Measurements from ENCODE around the gene BLVRA. TPM values are rescaled to one million over a fixed set of nuclear protein-coding genes. Genes with fewer than 3 reads are reported as not detected.
A peak's percentile ranks its signal among the peaks of the same experiment; 100 is the strongest.
"Not testable (repeated sequence)": the region's sequence is repeated elsewhere in the genome, so short reads cannot be mapped to it uniquely, and the experiment has no call there.

BLVRA gene
- polyA plus RNA-seq, 2 of the 4 experiments (the other 2 are of a cell fraction) = 68.5 to 85.4 TPM

GRCh38 chr7:43729924-43730248 lies 28.6 kb upstream of the BLVRA start:
- FAIRE-seq (no peak), ATAC-seq (no peak; a peak in 1 of 6 replicates), DNase-seq (ENCODE audit: low read depth in 1 of 2, low spot score in 1 of 2) (no peak)
- CTCF ChIA-PET = interaction anchor here (1.1 to 4.8 kb wide), 8 partner anchors 8 to 147 kb away, joined by 3 to 51 read pairs (median 8); partner anchors contain the start of gene STK17A
- Histone ChIP-seq H3K4me3 (peak overlapping the region; percentile 57), H3K4me2 (peak overlapping the region; percentile 78), H3K27ac (peak overlapping the region; percentile 85 to 98), H3K4me1 (peaks cover 7% of the 10 kb centered on the region; the same call in 2 of the 3 replicates), H3K9me3 (no peaks in the 10 kb centered on the region)
- 23% methylated on average over 4 of the region's 4 CpGs for WGBS (ENCODE audit: missing lambda C conversion rate)
- POLR2A ChIA-PET = interaction anchor here (0.5 to 2.0 kb wide), 12 partner anchors 13 to 147 kb away, joined by 3 to 36 read pairs (median 5); partner anchors contain the start of genes BLVRA and STK17A
- TF ChIP-seq POLR2AphosphoS2 (conservative IDR thresholded peaks at IDR 0.05; ENCODE audit: low read length) = no peak
- TF ChIP-seq MAZ (IDR thresholded peaks at IDR 0.05; ENCODE audit: borderline replicate concordance, low read depth, low read length) = no peak
- TF ChIP-seq MAFK (IDR thresholded peaks at IDR 0.05; ENCODE audit: partially characterized antibody) = no peak
- TF ChIP-seq TFCP2L1 (CRISPR knock-in tag; IDR thresholded peaks at IDR 0.05) = no peak
- TF ChIP-seq SMC3 (IDR thresholded peaks at IDR 0.05) = no peak
- no peak for TF ChIP-seq EP300 (IDR thresholded peaks at IDR 0.05)
- no peak for TF ChIP-seq CBX2 (IDR thresholded peaks at IDR 0.05; ENCODE audit: borderline replicate concordance, low read depth)
- no peak for TF ChIP-seq MAX (IDR thresholded peaks at IDR 0.05)
- TF ChIP-seq RNF2 (IDR thresholded peaks at IDR 0.05; ENCODE audit: borderline replicate concordance, low read depth) = no peak
- TF ChIP-seq KDM5A (IDR thresholded peaks at IDR 0.05) = no peak
- TF ChIP-seq USF2 (IDR thresholded peaks at IDR 0.05) = no peak
- TF ChIP-seq E2F6 (IDR thresholded peaks at IDR 0.05; ENCODE audit: borderline replicate concordance, low read depth) = no peak
- TF ChIP-seq NFE2L2 (conservative IDR thresholded peaks at IDR 0.05; ENCODE audit: low read length) = no peak
- TF ChIP-seq MYC (IDR thresholded peaks at IDR 0.05; ENCODE audit: borderline replicate concordance, low read length) = no peak

- DNase-seq (ENCODE audit: low read depth in 1 of 2, low spot score in 1 of 2); H3K27ac ChIP-seq; H3K4me3 ChIP-seq; FAIRE-seq; H3K4me2 ChIP-seq; H3K9me3 ChIP-seq; ATAC-seq: not testable (repeated sequence)
- POLR2A ChIA-PET = interaction anchor here (2.0 kb wide), 1 partner anchor 149 kb away, joined by 7 read pairs; the partner anchor contains the start of gene STK17A
- WGBS (ENCODE audit: missing lambda C conversion rate) = 72% methylated on average over 3 of the region's 3 CpGs
- CTCF ChIA-PET = interaction anchor here (1.3 to 4.8 kb wide), 2 partner anchors 60 to 107 kb away, joined by 3 to 51 read pairs; no protein-coding TSS in a partner anchor
- peaks cover 13% of the 10 kb centered on the region; the same call in 2 of the 3 replicates for H3K4me1 ChIP-seq
Observed at GRCh38 chr7:43731494-43731893, 27.0 kb upstream of the BLVRA start.

- ATAC-seq; POLR2A ChIA-PET; H3K27ac ChIP-seq; H3K9me3 ChIP-seq; FAIRE-seq; H3K4me3 ChIP-seq; DNase-seq (ENCODE audit: low read depth in 1 of 2, low spot score in 1 of 2); H3K4me2 ChIP-seq: not testable (repeated sequence)
- CTCF ChIA-PET = interaction anchor here (0.9 to 4.7 kb wide), 4 partner anchors 12 to 152 kb away, joined by 3 to 25 read pairs (median 4); partner anchors contain the start of gene STK17A
- peaks cover 14% of the 10 kb centered on the region; the same call in 2 of the 3 replicates for H3K4me1 ChIP-seq
- 82% methylated on average over 18 of the region's 18 CpGs for WGBS (ENCODE audit: missing lambda C conversion rate)
Observed at GRCh38 chr7:43734575-43735332, 23.7 kb upstream of the BLVRA start.

GRCh38 chr7:43735403-43735801 lies 23.1 kb upstream of the BLVRA start:
- 94% methylated on average over 1 of the region's 1 CpG for WGBS (ENCODE audit: missing lambda C conversion rate)
- H3K4me2 ChIP-seq = no peak overlapping the region
- POLR2A ChIA-PET = no interaction called here
- no peak for TF ChIP-seq ZFP36 (IDR thresholded peaks at IDR 0.05; ENCODE audit: borderline replicate concordance, partially characterized antibody)
- no peak for TF ChIP-seq FOSL2 (IDR thresholded peaks at IDR 0.05)
- TF ChIP-seq FOSL2 (CRISPR knock-in tag; IDR thresholded peaks at IDR 0.05) = no peak
- TF ChIP-seq BHLHE40 (IDR thresholded peaks at IDR 0.05; ENCODE audit: low read depth, low read length) = no peak
- no peak for TF ChIP-seq CTCF (IDR thresholded peaks at IDR 0.05)
- no peak for TF ChIP-seq EHMT2 (IDR thresholded peaks at IDR 0.05; ENCODE audit: low read depth)
- no peak for TF ChIP-seq GATA3 (IDR thresholded peaks at IDR 0.05; ENCODE audit: borderline replicate concordance)
- TF ChIP-seq RARB (CRISPR knock-in tag; IDR thresholded peaks at IDR 0.05) = no peak
- no peak for TF ChIP-seq E2F6 (IDR thresholded peaks at IDR 0.05; ENCODE audit: borderline replicate concordance, low read depth)
- TF ChIP-seq MAX (IDR thresholded peaks at IDR 0.05) = no peak
- no peak for TF ChIP-seq MAZ (IDR thresholded peaks at IDR 0.05; ENCODE audit: borderline replicate concordance, low read depth, low read length)
- TF ChIP-seq ATOH8 (CRISPR knock-in tag; IDR thresholded peaks at IDR 0.05; ENCODE audit: low read depth) = no peak

More at GRCh38 chr7:43735403-43735801, 23.1 kb upstream of the BLVRA start:
- DNase-seq (ENCODE audit: low read depth in 1 of 2, low spot score in 1 of 2) = no peak
- Histone ChIP-seq H3K27ac (peak overlapping the region in 1 of 2 experiments; percentile 31; a peak in 1 of 6 replicates), H3K4me1 (peaks cover 10% of the 10 kb centered on the region; the same call in 2 of the 3 replicates), H3K4me3 (no peak overlapping the region), H3K9me3 (no peaks in the 10 kb centered on the region)
- no peak for FAIRE-seq
- CTCF ChIA-PET = interaction anchor here (1.3 to 4.7 kb wide), 2 partner anchors 12 to 103 kb away, joined by 3 to 25 read pairs; no protein-coding TSS in a partner anchor
- ATAC-seq = no peak
